WTC11 (cell line): ENCODE measurements around the gene CCSER1.

Source experiments
- CBFB ChIP-seq: sonication (generic); formaldehyde crosslinking; IDR thresholded peaks from 2 replicates; pipeline ENCODE4 v1.8.1; 2022; ENCODE audit warnings: mild to moderate bottlenecking, low read depth, missing genetic modification reagents
- CTCF ChIP-seq: fragments of 200-600 bp; IDR thresholded peaks from 2 replicates; pipeline ENCODE4 v1.8.0; 2022; ENCODE audit warnings: antibody characterized with exemption
- EMX1 ChIP-seq: fragments of 250-450 bp; sonication (Bioruptor Pico); IDR thresholded peaks from 2 replicates; pipeline ENCODE4 v1.8.0; 2021; ENCODE audit warnings: mild to moderate bottlenecking
- HMGXB4 ChIP-seq: sonication (generic); formaldehyde crosslinking; IDR thresholded peaks from 2 replicates; pipeline ENCODE4 v1.8.1; 2023; ENCODE audit warnings: mild to moderate bottlenecking, moderate library complexity, missing genetic modification reagents
- IRF2 ChIP-seq: sonication (generic); formaldehyde crosslinking; IDR thresholded peaks from 2 replicates; pipeline ENCODE4 v1.8.0; 2022; ENCODE audit warnings: low read depth, missing genetic modification reagents, borderline replicate concordance
- NFE2L1 ChIP-seq: sonication (generic); formaldehyde crosslinking; IDR thresholded peaks from 2 replicates; pipeline ENCODE4 v1.8.1; 2023; ENCODE audit warnings: missing genetic modification reagents
- NFYB ChIP-seq: sonication (generic); formaldehyde crosslinking; conservative IDR thresholded peaks from 2 replicates; pipeline ENCODE4 v1.8.0; 2022; ENCODE audit warnings: low read depth, missing genetic modification reagents
- NR2C2 ChIP-seq: sonication (generic); formaldehyde crosslinking; IDR thresholded peaks from 2 replicates; pipeline ENCODE4 v1.8.0; 2022; ENCODE audit warnings: mild to moderate bottlenecking, missing genetic modification reagents
- PRDM15 ChIP-seq: sonication (generic); formaldehyde crosslinking; IDR thresholded peaks from 2 replicates; pipeline ENCODE4 v1.8.0; 2022; ENCODE audit warnings: missing genetic modification reagents
- TCF7 ChIP-seq: sonication (generic); formaldehyde crosslinking; IDR thresholded peaks from 2 replicates; pipeline ENCODE4 v1.8.0; 2022; ENCODE audit warnings: mild to moderate bottlenecking, low read depth, missing genetic modification reagents, moderate library complexity
- TEAD4 ChIP-seq: sonication (generic); formaldehyde crosslinking; IDR thresholded peaks from 2 replicates; pipeline ENCODE4 v1.8.0; 2022; ENCODE audit warnings: mild to moderate bottlenecking, missing genetic modification reagents
- TF ChIP-seq, protein P1 (sequence below): sonication (generic); formaldehyde crosslinking; IDR thresholded peaks from 2 replicates; pipeline ENCODE4 v1.8.1; 2022; ENCODE audit warnings: mild to moderate bottlenecking, moderate library complexity, missing genetic modification reagents
- TF ChIP-seq, protein P2 (sequence below): sonication (generic); formaldehyde crosslinking; IDR thresholded peaks from 2 replicates; pipeline ENCODE4 v1.8.1; 2022; ENCODE audit warnings: missing genetic modification reagents, borderline replicate concordance

DNA sequence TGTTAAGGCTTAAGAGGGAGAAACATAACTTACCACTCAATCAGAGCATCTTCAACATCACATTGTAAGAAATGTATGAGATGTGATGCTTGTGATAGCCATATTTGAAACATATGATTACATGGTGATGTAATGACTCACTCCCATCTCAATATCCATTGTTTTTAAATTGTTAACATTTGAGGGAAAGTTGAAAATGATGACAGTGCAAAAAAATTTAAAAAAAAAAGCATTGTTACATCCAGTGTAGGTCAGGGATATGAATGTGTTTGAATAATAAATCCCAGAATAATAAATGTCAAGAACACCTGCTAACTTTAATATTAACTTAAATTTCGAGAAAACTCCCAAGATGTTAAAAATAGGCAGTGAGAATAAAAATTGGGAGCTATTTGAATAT is 6.4 kb upstream of the CCSER1 start:
- no peak for TF ChIP-seq CTCF
- TF ChIP-seq NFYB (CRISPR knock-in tag), result no peak
- no peak for TF ChIP-seq NR2C2 (CRISPR knock-in tag)
- TF ChIP-seq, protein P1, sequence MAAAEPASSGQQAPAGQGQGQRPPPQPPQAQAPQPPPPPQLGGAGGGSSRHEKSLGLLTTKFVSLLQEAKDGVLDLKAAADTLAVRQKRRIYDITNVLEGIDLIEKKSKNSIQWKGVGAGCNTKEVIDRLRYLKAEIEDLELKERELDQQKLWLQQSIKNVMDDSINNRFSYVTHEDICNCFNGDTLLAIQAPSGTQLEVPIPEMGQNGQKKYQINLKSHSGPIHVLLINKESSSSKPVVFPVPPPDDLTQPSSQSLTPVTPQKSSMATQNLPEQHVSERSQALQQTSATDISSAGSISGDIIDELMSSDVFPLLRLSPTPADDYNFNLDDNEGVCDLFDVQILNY (CRISPR knock-in tag), result no peak
- no peak for TF ChIP-seq HMGXB4 (CRISPR knock-in tag)
- no peak for TF ChIP-seq EMX1
- TF ChIP-seq, protein P2, sequence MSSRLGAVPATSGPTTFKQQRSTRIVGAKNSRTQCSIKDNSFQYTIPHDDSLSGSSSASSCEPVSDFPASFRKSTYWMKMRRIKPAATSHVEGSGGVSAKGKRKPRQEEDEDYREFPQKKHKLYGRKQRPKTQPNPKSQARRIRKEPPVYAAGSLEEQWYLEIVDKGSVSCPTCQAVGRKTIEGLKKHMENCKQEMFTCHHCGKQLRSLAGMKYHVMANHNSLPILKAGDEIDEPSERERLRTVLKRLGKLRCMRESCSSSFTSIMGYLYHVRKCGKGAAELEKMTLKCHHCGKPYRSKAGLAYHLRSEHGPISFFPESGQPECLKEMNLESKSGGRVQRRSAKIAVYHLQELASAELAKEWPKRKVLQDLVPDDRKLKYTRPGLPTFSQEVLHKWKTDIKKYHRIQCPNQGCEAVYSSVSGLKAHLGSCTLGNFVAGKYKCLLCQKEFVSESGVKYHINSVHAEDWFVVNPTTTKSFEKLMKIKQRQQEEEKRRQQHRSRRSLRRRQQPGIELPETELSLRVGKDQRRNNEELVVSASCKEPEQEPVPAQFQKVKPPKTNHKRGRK (CRISPR knock-in tag), result no peak
- no peak for TF ChIP-seq CBFB (CRISPR knock-in tag)
- TF ChIP-seq IRF2 (CRISPR knock-in tag), result no peak
- no peak for TF ChIP-seq TCF7 (CRISPR knock-in tag)
- no peak for TF ChIP-seq NFE2L1 (CRISPR knock-in tag)
- TF ChIP-seq PRDM15 (CRISPR knock-in tag), result no peak
- TF ChIP-seq TEAD4 (CRISPR knock-in tag), result no peak
